T-cell (primary cell): ENCODE measurements around the gene LARGE1. TPM values are rescaled to one million over a fixed set of nuclear protein-coding genes. Genes with fewer than 3 reads are reported as not detected.

Experiments used
- ATAC-seq, 4 experiments: fragments of 200-7000 bp in 3 of 4; fragments of 150-1000 bp in 1 of 4; cut with Tn5 transposase; replicated peaks in 1 of 4; 1 replicate in 3 of 4; 2 replicates in 1 of 4; pipeline ENCODE4 v1.10.0; 2021; ENCODE audit warnings: moderate library complexity in 3 of 4, mild to moderate bottlenecking in 2 of 4, moderate number of reproducible peaks in 1 of 4
- CTCF ChIA-PET, 2 donors: fragments of 300-600 bp; sonication (Branson Sonifier 250); formaldehyde crosslinking; loops; one replicate each; lab custom pipeline; 2022; ENCODE audit warnings: antibody characterized with exemption in 2 of 2; lab: Charles Lee
- POLR2A ChIA-PET, 2 donors: fragments of 300-600 bp; sonication (Branson Sonifier 250); formaldehyde crosslinking; loops; one replicate each; lab custom pipeline; 2022; ENCODE audit warnings: antibody characterized with exemption in 2 of 2; lab: Charles Lee
- DNase-seq, 35 experiments: peaks; one replicate each; pipeline versions ENCODE4 v3.0.0 to v3.0.0-alpha.2; 2013 to 2023
- H3K27ac ChIP-seq: one replicate; pipeline ENCODE4 v1.5.1; 2013; ENCODE audit warnings: low read length
- H3K27me3 ChIP-seq, 2 experiments: replicated peaks in 1 of 2; 1 replicate in 1 of 2; 2 replicates in 1 of 2; pipeline versions ENCODE4 v1.6.1 to v1.7.0; 2013; ENCODE audit warnings: low read length in 1 of 2, mixed read lengths in 1 of 2; ENCODE audit not compliant: control insufficient read depth in 2 of 2, insufficient read depth in 2 of 2; ENCODE audit errors: extremely low read depth in 1 of 2
- H3K36me3 ChIP-seq, 2 donors: 1 replicate in 1 of 2; 2 replicates in 1 of 2; pipeline versions ENCODE4 v1.6.1 to v1.7.0; 2013; ENCODE audit warnings: low read length in 1 of 2; ENCODE audit not compliant: control insufficient read depth in 2 of 2, insufficient read depth in 1 of 2; ENCODE audit errors: extremely low read depth in 1 of 2
- H3K4me1 ChIP-seq, 2 experiments: 1 replicate in 1 of 2; 2 replicates in 1 of 2; pipeline versions ENCODE4 v1.6.1 to v1.7.0; 2013; ENCODE audit warnings: low read length in 2 of 2, mixed read lengths in 1 of 2; ENCODE audit not compliant: insufficient read depth in 2 of 2, control insufficient read depth in 1 of 2; ENCODE audit errors: extremely low read depth in 1 of 2
- H3K4me3 ChIP-seq, 2 donors: 1 replicate in 1 of 2; 2 replicates in 1 of 2; pipeline versions ENCODE4 v1.5.1 to v1.7.0; 2013; ENCODE audit warnings: mild to moderate bottlenecking in 2 of 2, low read length in 1 of 2, moderate library complexity in 1 of 2; ENCODE audit not compliant: control insufficient read depth in 1 of 2; ENCODE audit errors: extremely low read depth in 1 of 2
- H3K9me3 ChIP-seq: 2 replicates; pipeline ENCODE4 v1.7.0; 2013
- H3K27ac Mint-ChIP-seq, 2 donors: one replicate each; pipeline ENCODE4 v1.8.0; 2020 to 2021; ENCODE audit warnings: mild to moderate bottlenecking in 2 of 2, mixed read lengths in 2 of 2
- H3K27me3 Mint-ChIP-seq, 2 donors: one replicate each; pipeline ENCODE4 v1.8.0; 2021 to 2022; ENCODE audit warnings: mixed read lengths in 2 of 2
- H3K36me3 Mint-ChIP-seq: one replicate; pipeline ENCODE4 v1.8.0; 2021; ENCODE audit warnings: mixed read lengths
- H3K4me1 Mint-ChIP-seq, 3 donors: one replicate each; pipeline ENCODE4 v1.8.0; 2020 to 2022; ENCODE audit warnings: mixed read lengths in 3 of 3, mild to moderate bottlenecking in 1 of 3
- H3K4me3 Mint-ChIP-seq, 3 donors: one replicate each; pipeline ENCODE4 v1.8.0; 2020 to 2022; ENCODE audit warnings: mild to moderate bottlenecking in 3 of 3, mixed read lengths in 3 of 3, moderate library complexity in 3 of 3
- H3K9me3 Mint-ChIP-seq, 3 donors: one replicate each; pipeline ENCODE4 v1.8.0; 2020 to 2022; ENCODE audit warnings: mixed read lengths in 3 of 3
- WGBS: methylation state at CpG from one replicate; pipeline ENCODE4 v1.1.5; 2013; ENCODE audit warnings: missing lambda C conversion rate; ENCODE audit not compliant: insufficient coverage; 5-methylcytosine and 5-hydroxymethylcytosine counted together
- total RNA-seq, 35 experiments: library from RNA in 6 of 35; stranded (reverse) in 6 of 35; fragments of 120-200 nt in 1 of 35; gene quantifications; one replicate each; pipeline versions ENCODE4 v1.2.1 to v1.2.4 and lab custom pipeline; 2013 to 2026

The LARGE1 gene
- total RNA-seq, 5 donors from 2014 or later (not counting 1 experiment from before 2014, with no cell fraction given) = 0.53 to 6.1 (median 3.0) TPM

GRCh38 chr22:33786149-33786548 lies 134.1 kb downstream of the LARGE1 start:
- no peak overlapping the region for H3K27ac Mint-ChIP-seq
- peaks cover 4% of the 10 kb centered on the region for H3K36me3 Mint-ChIP-seq
- H3K4me3 Mint-ChIP-seq = no peak overlapping the region

GRCh38 chr22:33785283-33785968 lies 134.8 kb downstream of the LARGE1 start:
- POLR2A ChIA-PET = no interaction called here
- no peaks in the 10 kb centered on the region for H3K4me1 Mint-ChIP-seq
- 55% methylated on average over 2 of the region's 5 CpGs for WGBS
- H3K9me3 Mint-ChIP-seq = peaks cover 10 to 26% (median 17%) of the 10 kb centered on the region in 3 donors
- Histone ChIP-seq H3K36me3 (no peaks in the 10 kb centered on the region), H3K4me3 (no peak overlapping the region), H3K9me3 (no peaks in the 10 kb centered on the region), H3K4me1 (no peaks in the 10 kb centered on the region), H3K27me3 (no peaks in the 10 kb centered on the region), H3K27ac (no peak overlapping the region)
- peaks cover 4% of the 10 kb centered on the region for H3K36me3 Mint-ChIP-seq
- CTCF ChIA-PET = no interaction called here
- ATAC-seq = no peak
- DNase-seq = no peak
- no peaks in the 10 kb centered on the region for H3K27me3 Mint-ChIP-seq
- H3K27ac Mint-ChIP-seq = no peak overlapping the region
- H3K4me3 Mint-ChIP-seq = no peak overlapping the region

More at GRCh38 chr22:33786149-33786548, 134.1 kb downstream of the LARGE1 start:
- DNase-seq (no peak), ATAC-seq (no peak)
- ChIA-PET POLR2A (no interaction called here), CTCF (no interaction called here)
- Histone ChIP-seq H3K4me3 (no peak overlapping the region), H3K27me3 (no peaks in the 10 kb centered on the region), H3K4me1 (no peaks in the 10 kb centered on the region), H3K9me3 (no peaks in the 10 kb centered on the region), H3K27ac (no peak overlapping the region), H3K36me3 (no peaks in the 10 kb centered on the region)
- Mint-ChIP-seq H3K27me3 (no peaks in the 10 kb centered on the region), H3K9me3 (peaks cover 10 to 26% (median 17%) of the 10 kb centered on the region in 3 donors), H3K4me1 (no peaks in the 10 kb centered on the region)

GRCh38 chr22:33781411-33781810 lies 138.9 kb downstream of the LARGE1 start:
- ChIA-PET CTCF (no interaction called here), POLR2A (no interaction called here)
- Histone ChIP-seq H3K9me3 (no peaks in the 10 kb centered on the region), H3K36me3 (no peaks in the 10 kb centered on the region), H3K4me1 (no peaks in the 10 kb centered on the region), H3K4me3 (no peak overlapping the region), H3K27ac (no peak overlapping the region), H3K27me3 (no peaks in the 10 kb centered on the region)
- H3K4me3 Mint-ChIP-seq = no peak overlapping the region
- H3K9me3 Mint-ChIP-seq = peaks cover 0 to 18% (median 7%) of the 10 kb centered on the region in 3 donors
- no peaks in the 10 kb centered on the region for H3K4me1 Mint-ChIP-seq
- DNase-seq (no peak), ATAC-seq (no peak)
- whole genome bisulfite sequencing = 69% methylated on average over 2 of the region's 5 CpGs
- no peaks in the 10 kb centered on the region for H3K27me3 Mint-ChIP-seq
- no peaks in the 10 kb centered on the region for H3K36me3 Mint-ChIP-seq
- H3K27ac Mint-ChIP-seq = no peak overlapping the region

- H3K9me3 Mint-ChIP-seq = peaks cover 0 to 18% (median 7%) of the 10 kb centered on the region in 3 donors
- ChIA-PET CTCF (no interaction called here), POLR2A (no interaction called here)
- H3K27ac ChIP-seq = no peak overlapping the region
- DNase-seq (no peak), ATAC-seq (no peak)
- no peak overlapping the region for H3K4me3 Mint-ChIP-seq
- no peak overlapping the region for H3K4me3 ChIP-seq
- H3K4me1 Mint-ChIP-seq = no peaks in the 10 kb centered on the region
- no peaks in the 10 kb centered on the region for H3K27me3 Mint-ChIP-seq
- H3K27me3 ChIP-seq = no peaks in the 10 kb centered on the region
- H3K4me1 ChIP-seq = no peaks in the 10 kb centered on the region
- H3K9me3 ChIP-seq = no peaks in the 10 kb centered on the region
- H3K36me3 ChIP-seq = no peaks in the 10 kb centered on the region
- H3K27ac Mint-ChIP-seq = no peak overlapping the region
- H3K36me3 Mint-ChIP-seq = no peaks in the 10 kb centered on the region
- WGBS = no CpG with 5 or more reads among the region's 5 CpGs
These were observed 139.6 kb downstream of the LARGE1 start for GRCh38 chr22:33780531-33781136.

GRCh38 chr22:33779243-33779642 lies 141.0 kb downstream of the LARGE1 start:
- Mint-ChIP-seq H3K36me3 (no peaks in the 10 kb centered on the region), H3K27ac (no peak overlapping the region), H3K27me3 (no peaks in the 10 kb centered on the region), H3K9me3 (peaks cover 0 to 14% (median 7%) of the 10 kb centered on the region in 3 donors), H3K4me3 (no peak overlapping the region), H3K4me1 (no peaks in the 10 kb centered on the region)
- no peaks in the 10 kb centered on the region for H3K9me3 ChIP-seq
- ATAC-seq (no peak), DNase-seq (no peak)
- H3K27me3 ChIP-seq = no peaks in the 10 kb centered on the region
- no peaks in the 10 kb centered on the region for H3K4me1 ChIP-seq
- POLR2A ChIA-PET = no interaction called here
- CTCF ChIA-PET = no interaction called here
- WGBS = no CpG with 5 or more reads among the region's 3 CpGs
- no peak overlapping the region for H3K27ac ChIP-seq
- H3K36me3 ChIP-seq = no peaks in the 10 kb centered on the region
- no peak overlapping the region for H3K4me3 ChIP-seq

GRCh38 chr22:33776491-33776890 lies 143.8 kb downstream of the LARGE1 start:
- POLR2A ChIA-PET = no interaction called here
- H3K27ac Mint-ChIP-seq = no peak overlapping the region
- H3K4me3 ChIP-seq = no peak overlapping the region
- no peaks in the 10 kb centered on the region for H3K27me3 Mint-ChIP-seq
- no peaks in the 10 kb centered on the region for H3K4me1 ChIP-seq
- peaks cover 0 to 11% (median 7%) of the 10 kb centered on the region in 3 donors for H3K9me3 Mint-ChIP-seq
- H3K36me3 ChIP-seq = no peaks in the 10 kb centered on the region
- WGBS = 85% methylated on average over 5 of the region's 7 CpGs
- ATAC-seq (no peak), DNase-seq (no peak)
- H3K4me3 Mint-ChIP-seq = no peak overlapping the region
- H3K27ac ChIP-seq = no peak overlapping the region
- H3K27me3 ChIP-seq = no peaks in the 10 kb centered on the region
- H3K36me3 Mint-ChIP-seq = no peaks in the 10 kb centered on the region
- no peaks in the 10 kb centered on the region for H3K4me1 Mint-ChIP-seq
- no peaks in the 10 kb centered on the region for H3K9me3 ChIP-seq
- CTCF ChIA-PET = no interaction called here
